Tibial nerve (tissue), 4 donors: ENCODE results near the gene FBN3. TPM values are rescaled to one million over a fixed set of nuclear protein-coding genes. Genes with fewer than 3 reads are reported as not detected.
"Not testable (repeated sequence)": the region's sequence is repeated elsewhere in the genome, so short reads cannot be mapped to it uniquely, and the experiment has no call there.

ENCODE experiments used
- DNase-seq, 2 donors: peaks; one replicate each; pipeline ENCODE4 v3.0.0-alpha.2; 2019; ENCODE audit warnings: low spot score in 2 of 2
- H3K27ac ChIP-seq, 4 donors: fragments of 200-600 bp; sonication (generic) in 3 of 4; one replicate each; pipeline ENCODE4 v1.5.1; 2017 to 2019; ENCODE audit warnings: mild to moderate bottlenecking in 1 of 4
- H3K27me3 ChIP-seq, 2 donors: fragments of 200-600 bp; sonication (generic) in 1 of 2; one replicate each; pipeline versions ENCODE4 v1.5.1 to v1.6.0; 2017 to 2019
- H3K36me3 ChIP-seq, 3 donors: fragments of 200-600 bp; sonication (generic); one replicate each; pipeline ENCODE4 v1.5.1; 2018 to 2019
- H3K4me1 ChIP-seq, 4 donors: fragments of 200-600 bp; sonication (generic) in 3 of 4; one replicate each; pipeline ENCODE4 v1.5.1; 2017 to 2019
- H3K4me3 ChIP-seq, 4 donors: fragments of 200-600 bp; sonication (generic) in 3 of 4; one replicate each; pipeline ENCODE4 v1.5.1; 2017 to 2019; ENCODE audit warnings: mild to moderate bottlenecking in 1 of 4, moderate library complexity in 1 of 4
- H3K9me3 ChIP-seq, 4 donors: fragments of 200-600 bp; sonication (generic) in 3 of 4; one replicate each; pipeline ENCODE4 v1.5.1; 2017 to 2019
- EP300 ChIP-seq, 2 donors: sonication (generic); formaldehyde crosslinking; IDR thresholded peaks; one replicate each; pipeline ENCODE4 v1.6.1; 2017; ENCODE audit warnings: antibody characterized with exemption in 2 of 2, mild to moderate bottlenecking in 1 of 2
- POLR2A ChIP-seq, 2 donors: fragments of 450-650 bp; IDR thresholded peaks; one replicate each; pipeline ENCODE4 v1.6.1; 2017; ENCODE audit warnings: antibody characterized with exemption in 2 of 2, mild to moderate bottlenecking in 2 of 2, moderate library complexity in 2 of 2
- WGBS, 2 donors: methylation state at CpG; one replicate each; pipeline ENCODE4 v1.1.5; 2018; 5-methylcytosine and 5-hydroxymethylcytosine counted together
- total RNA-seq, 4 donors: library from RNA; depleted of rRNA; stranded (reverse); fragments of >200 nt; gene quantifications; one replicate each; pipeline ENCODE4 v1.1.0, GENCODE V29; 2016
- TF ChIP-seq, protein P1 (sequence below), 5 experiments: fragments of 200-600 bp in 3 of 5; fragments of 450-650 bp in 2 of 5; sonication (generic) in 3 of 5; IDR thresholded peaks; one replicate each; pipeline ENCODE4 v1.5.1; 2016 to 2019; ENCODE audit warnings: antibody characterized with exemption in 5 of 5, mild to moderate bottlenecking in 3 of 5, moderate library complexity in 2 of 5

The FBN3 gene
- total RNA-seq, 4 donors from 2014 or later, result 0.20 to 2.5 TPM; not detected in 2

DNA sequence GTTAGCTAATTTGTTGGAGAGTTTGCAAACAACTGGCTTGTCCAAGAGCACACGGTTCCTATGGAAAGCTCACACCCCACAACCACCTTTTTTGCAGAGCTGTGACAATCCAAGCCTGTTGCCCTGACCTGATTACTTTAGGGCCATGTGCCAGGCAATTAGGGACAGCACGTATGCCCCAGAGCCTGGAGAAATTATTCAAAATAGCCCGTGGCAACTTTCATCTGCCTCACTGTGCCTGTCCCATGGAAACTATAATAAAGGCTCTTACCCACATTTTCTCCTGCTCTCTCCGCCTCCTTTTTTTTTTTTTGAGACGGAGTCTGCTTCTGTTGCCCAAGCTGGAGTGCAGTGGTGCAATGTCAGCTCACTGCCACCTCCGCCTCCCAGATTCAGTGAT lies 18.6 kb upstream of the FBN3 start:
- TF ChIP-seq EP300 (IDR thresholded peaks at IDR 0.05), result no peak
- TF ChIP-seq POLR2A (IDR thresholded peaks at IDR 0.05), result no peak
- TF ChIP-seq, protein P1, sequence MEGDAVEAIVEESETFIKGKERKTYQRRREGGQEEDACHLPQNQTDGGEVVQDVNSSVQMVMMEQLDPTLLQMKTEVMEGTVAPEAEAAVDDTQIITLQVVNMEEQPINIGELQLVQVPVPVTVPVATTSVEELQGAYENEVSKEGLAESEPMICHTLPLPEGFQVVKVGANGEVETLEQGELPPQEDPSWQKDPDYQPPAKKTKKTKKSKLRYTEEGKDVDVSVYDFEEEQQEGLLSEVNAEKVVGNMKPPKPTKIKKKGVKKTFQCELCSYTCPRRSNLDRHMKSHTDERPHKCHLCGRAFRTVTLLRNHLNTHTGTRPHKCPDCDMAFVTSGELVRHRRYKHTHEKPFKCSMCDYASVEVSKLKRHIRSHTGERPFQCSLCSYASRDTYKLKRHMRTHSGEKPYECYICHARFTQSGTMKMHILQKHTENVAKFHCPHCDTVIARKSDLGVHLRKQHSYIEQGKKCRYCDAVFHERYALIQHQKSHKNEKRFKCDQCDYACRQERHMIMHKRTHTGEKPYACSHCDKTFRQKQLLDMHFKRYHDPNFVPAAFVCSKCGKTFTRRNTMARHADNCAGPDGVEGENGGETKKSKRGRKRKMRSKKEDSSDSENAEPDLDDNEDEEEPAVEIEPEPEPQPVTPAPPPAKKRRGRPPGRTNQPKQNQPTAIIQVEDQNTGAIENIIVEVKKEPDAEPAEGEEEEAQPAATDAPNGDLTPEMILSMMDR (IDR thresholded peaks at IDR 0.05), result no peak
- Histone ChIP-seq H3K9me3 (no peaks in the 10 kb centered on the region), H3K27me3 (no peaks in the 10 kb centered on the region), H3K4me3 (no peak overlapping the region), H3K4me1 (no peaks in the 10 kb centered on the region), H3K27ac (no peak overlapping the region), H3K36me3 (no peaks in the 10 kb centered on the region)
- 48 to 57% methylated on average over 6 of the region's 6 CpGs for WGBS, 2 donors
- DNase-seq, result no peak

DNA sequence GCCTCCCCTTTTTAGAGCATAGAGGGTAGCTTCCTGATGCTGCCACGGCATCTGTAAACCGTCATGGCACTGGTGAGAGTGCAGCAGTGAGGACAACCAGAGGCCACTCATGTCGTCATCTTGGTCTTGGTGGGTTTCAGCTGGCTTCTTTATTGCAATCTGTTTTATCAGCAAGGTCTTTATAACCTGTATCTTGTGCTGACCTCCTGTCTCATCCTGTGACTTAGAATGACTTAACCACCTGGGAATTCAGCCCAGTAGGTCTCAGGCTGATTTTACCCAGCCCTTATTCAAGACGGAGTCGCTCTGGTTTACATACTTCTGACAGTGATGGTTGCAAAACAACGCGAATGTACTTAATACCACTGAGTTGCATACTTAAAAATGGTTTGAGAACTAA lies 14.4 kb upstream of the FBN3 start:
- no peak overlapping the region for H3K27ac ChIP-seq
- DNase-seq, result no peak

DNA sequence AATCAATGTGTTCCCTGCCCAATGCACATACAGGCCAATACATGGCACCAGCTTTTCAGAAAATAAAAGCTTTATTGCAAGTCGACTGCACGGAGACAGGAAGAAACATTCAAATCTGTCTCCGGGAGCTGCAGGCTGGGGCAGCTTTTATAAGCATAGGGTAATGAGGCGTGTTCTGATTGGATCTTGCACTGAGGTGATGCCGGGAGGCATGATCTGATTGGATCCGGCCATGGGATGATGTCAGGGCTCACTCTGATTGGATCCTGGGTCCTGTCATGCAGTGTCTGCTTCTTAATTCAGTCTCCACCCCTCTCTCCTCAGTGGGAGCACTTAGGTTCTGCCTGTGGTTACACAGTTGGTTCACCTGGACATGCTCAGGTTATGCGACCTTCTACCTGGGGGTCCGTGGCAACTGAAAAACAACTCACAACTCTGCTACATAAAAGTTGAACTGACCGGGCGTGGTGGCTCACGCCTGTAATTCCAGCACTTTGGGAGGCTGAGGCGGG lies 11.8 kb upstream of the FBN3 start:
- no peaks in the 10 kb centered on the region for H3K4me1 ChIP-seq
- H3K27ac ChIP-seq, result no peak overlapping the region
- no peaks in the 10 kb centered on the region for H3K36me3 ChIP-seq
- DNase-seq, result no peak
- H3K9me3 ChIP-seq, result no peaks in the 10 kb centered on the region
- WGBS, 2 donors, result 66 to 67% methylated on average over 12 of the region's 12 CpGs
- H3K27me3 ChIP-seq, result no peaks in the 10 kb centered on the region
- H3K4me3 ChIP-seq, result no peak overlapping the region
- TF ChIP-seq, protein P1 (IDR thresholded peaks at IDR 0.05), result no peak
- TF ChIP-seq POLR2A (IDR thresholded peaks at IDR 0.05), result no peak

More for the DNA sequence above, 14.4 kb upstream of the FBN3 start:
- H3K9me3 ChIP-seq, result no peaks in the 10 kb centered on the region
- WGBS, 2 donors, result 48 to 50% methylated on average over 7 of the region's 7 CpGs
- H3K27me3 ChIP-seq, result no peaks in the 10 kb centered on the region
- H3K36me3 ChIP-seq, result no peaks in the 10 kb centered on the region
- H3K4me3 ChIP-seq, result no peak overlapping the region
- no peak for TF ChIP-seq EP300 (IDR thresholded peaks at IDR 0.05)
- TF ChIP-seq POLR2A (IDR thresholded peaks at IDR 0.05), result no peak
- TF ChIP-seq, protein P1 (IDR thresholded peaks at IDR 0.05), result no peak
- H3K4me1 ChIP-seq, result no peaks in the 10 kb centered on the region

DNA sequence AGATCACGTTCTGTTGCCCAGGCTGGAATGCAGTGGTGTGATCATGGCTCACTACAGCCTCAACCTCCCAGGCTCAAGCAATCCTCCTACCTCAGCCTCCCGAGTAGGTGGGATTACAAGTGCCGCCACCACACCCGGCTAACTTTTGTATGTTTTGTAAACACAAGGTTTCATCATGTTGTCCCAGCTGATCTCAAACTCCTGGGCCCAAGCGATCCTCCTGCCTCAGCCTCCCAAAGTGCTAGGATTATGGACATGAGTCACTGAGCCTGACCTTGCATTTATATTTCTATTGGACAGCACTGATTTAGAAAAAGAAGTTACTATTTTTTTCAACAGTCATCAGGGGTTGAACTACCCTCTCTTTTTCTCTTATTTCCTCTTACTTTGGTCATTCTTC lies 9.9 kb upstream of the FBN3 start:
- H3K36me3 ChIP-seq, H3K4me3 ChIP-seq, H3K9me3 ChIP-seq, H3K27ac ChIP-seq, DNase-seq, H3K27me3 ChIP-seq: not testable (repeated sequence)
- peaks cover 0 to 11% (median 10%) of the 10 kb centered on the region in 4 donors for H3K4me1 ChIP-seq
- 88 to 90% methylated on average over 5 of the region's 5 CpGs for WGBS, 2 donors

DNA sequence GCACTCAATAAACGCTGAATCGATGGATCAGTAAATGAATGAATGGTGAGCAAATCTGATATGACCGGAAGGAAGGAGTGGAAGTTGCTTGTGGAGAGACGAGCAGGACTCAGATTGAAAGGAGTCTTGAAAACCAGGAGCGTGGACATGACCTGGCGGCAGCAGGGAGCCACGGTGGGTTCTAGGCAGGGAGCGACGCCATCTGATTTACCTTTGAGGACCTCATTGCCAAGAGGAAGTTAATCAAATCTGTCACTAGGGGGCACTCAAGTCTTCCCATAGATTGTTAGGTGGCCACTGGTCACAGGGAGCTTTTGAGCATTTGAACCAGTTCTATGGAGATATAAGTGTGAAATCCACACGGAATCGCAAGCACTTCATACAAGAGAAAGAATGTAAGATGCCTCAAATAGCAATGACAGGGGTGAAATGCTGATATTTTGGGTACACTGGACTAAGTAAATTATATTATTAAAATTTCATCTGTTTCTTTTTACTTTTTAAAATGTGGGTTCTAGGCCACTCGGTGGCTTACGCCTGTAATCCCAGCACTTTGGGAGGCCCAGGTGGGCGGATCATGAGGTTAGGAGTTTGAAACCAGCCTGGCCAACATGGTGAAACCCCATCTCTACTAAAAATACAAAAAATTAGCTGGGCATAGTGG lies 9.2 kb upstream of the FBN3 start:
- H3K4me3 ChIP-seq, result no peak overlapping the region
- H3K27ac ChIP-seq, result no peak overlapping the region
- H3K9me3 ChIP-seq, result no peaks in the 10 kb centered on the region
- WGBS, 2 donors, result 40 to 43% methylated on average over 14 of the region's 14 CpGs
- H3K4me1 ChIP-seq, result peaks cover 0 to 16% (median 11%) of the 10 kb centered on the region in 4 donors
- DNase-seq, result peak in 1 of 2 donors; percentile 73
- H3K27me3 ChIP-seq, result no peaks in the 10 kb centered on the region
- TF ChIP-seq, protein P1 (IDR thresholded peaks at IDR 0.05), result peak; percentile 57 to 77 (median 64)
- TF ChIP-seq EP300 (IDR thresholded peaks at IDR 0.05) (peak in 1 of 2 donors; percentile 11), POLR2A (IDR thresholded peaks at IDR 0.05) (no peak)
- no peaks in the 10 kb centered on the region for H3K36me3 ChIP-seq
